ENCODE data around the gene DPPA5.
"Not testable (repeated sequence)": the region's sequence is repeated elsewhere in the genome, so short reads cannot be mapped to it uniquely, and the experiment has no call there.

The DPPA5 gene

DNA sequence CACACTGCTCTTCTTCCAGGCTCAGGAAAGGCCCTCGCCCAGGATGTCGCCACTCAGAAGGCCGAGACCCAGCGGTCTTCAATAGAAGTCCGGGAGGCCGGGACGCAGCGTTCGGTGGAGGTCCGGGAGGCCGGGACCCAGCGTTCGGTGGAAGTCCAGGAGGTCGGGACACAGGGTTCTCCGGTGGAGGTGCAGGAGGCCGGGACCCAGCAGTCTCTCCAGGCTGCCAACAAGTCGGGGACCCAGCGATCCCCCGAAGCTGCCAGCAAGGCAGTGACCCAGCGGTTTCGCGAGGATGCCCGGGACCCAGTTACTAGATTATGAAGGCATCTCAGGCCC lies 9.4 kb upstream of the DPPA5 start:
- DNase-seq, result no peak

DNA sequence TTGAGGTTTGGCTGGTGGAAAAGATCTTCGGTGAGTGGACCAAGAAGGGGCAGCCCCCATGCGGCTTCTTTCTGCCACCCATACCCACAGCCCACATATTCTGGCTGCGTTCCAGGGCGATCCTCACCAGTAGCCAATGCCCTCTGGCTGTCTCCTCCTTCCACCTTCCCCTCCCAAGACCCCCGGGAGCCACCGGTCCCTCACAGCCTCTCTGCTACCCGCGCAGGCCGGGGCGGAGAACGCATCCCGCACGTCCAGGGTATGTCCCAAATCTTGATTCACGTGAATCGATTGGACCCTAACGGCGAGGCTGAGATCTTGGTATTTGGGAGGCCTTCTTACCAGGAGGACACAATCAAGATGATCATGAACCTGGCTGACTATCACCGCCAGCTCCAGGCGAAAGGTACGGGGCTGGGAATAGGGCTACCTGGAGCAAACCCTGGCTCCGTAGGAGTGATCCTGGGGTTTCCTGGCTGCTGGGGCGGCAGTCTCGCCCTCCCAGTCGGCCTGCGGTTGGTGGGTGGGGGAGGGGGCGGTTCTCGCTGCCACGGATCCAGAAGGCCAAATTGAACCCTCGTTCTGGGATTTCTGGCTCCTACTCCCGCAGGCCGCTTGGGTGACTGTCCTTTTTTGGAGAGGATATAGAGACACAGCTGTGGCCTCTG lies 8.9 kb upstream of the DPPA5 start:
- no peak for DNase-seq

DNA sequence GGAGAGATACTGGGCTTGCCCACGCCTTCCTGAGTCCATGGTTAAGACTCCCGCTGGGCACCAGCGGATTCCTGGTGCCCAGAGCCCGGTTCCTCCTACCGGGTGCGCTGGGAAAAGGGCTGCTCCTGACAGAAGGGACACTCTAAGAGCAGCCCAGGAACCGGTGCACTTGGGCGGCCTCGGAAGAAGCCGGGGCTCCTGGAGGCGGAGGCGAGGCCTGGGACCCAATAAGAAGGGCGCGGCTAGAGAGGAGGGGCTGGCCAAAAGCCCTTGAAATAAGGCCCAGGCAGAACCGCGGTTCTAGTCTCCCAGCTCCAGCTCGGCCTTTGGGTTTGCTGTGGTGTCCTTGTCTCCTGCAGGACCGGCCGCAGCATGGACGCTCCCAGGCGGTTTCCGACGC lies 8.3 kb upstream of the DPPA5 start, which contains the start of gene KHDC3L:
Gene KHDC3L, plus strand, starts transcription at position 301 of the 400 bp plus-strand sequence. Its CDS starts 72 bp downstream, at position 373.
- no peak for DNase-seq

- DNase-seq, result no peak
Measured at GRCh38 chr6:73349311-73349710, 4.8 kb downstream of the DPPA5 start.

DNA sequence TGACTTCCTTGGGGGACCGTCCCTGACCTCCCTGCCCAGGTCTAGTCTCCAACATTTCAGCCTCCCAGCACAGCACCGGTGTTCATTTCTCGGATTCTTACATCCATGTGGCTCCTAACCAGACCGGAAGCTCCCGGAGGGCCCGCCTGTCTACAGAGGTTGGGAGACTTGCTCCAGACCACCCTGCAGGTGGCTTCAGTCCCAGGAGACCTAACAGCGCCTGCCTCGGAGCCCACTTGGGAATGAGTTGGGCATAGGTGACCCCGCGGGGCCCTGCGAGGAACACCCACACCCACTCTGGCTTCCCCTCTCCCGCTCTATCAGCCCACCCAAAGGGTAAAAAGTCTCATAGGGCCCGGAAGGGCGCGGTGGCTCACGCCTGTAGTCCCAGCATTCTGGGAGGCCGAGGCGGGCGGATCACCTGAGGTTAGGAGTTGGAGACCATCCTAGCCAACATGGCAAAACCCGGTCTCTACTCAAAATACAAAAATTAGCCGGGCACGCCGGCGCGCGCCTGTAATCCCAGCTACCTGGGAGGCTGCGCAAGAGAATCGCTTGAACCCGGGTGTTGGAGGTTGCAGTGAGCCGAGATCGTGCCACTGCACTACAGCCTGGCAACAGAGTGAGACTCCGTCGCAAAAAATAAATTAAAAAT lies 5.4 kb downstream of the DPPA5 start:
- no peak for DNase-seq

DNA sequence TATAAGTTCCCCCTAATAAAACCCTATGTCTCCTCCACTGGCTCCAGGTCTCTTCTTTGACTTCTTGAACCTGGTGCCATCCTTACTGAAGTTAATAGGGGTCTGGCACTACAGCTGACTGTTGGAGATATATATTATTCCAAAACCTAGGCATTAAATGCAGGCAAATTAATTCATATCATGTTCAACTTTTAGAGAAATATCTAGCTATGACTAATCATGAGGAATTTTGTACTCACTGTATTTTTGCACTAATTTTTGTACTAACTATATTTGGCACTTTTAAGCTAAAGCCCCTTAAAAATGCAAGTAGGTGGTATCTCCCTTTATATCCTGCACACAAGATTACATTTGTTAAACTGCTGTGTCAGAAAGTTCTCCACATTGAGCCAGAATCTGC lies 10.9 kb downstream of the DPPA5 start:
- no peak for DNase-seq

- no peak for DNase-seq
Measured at GRCh38 chr6:73342174-73342573, 11.9 kb downstream of the DPPA5 start.

DNA sequence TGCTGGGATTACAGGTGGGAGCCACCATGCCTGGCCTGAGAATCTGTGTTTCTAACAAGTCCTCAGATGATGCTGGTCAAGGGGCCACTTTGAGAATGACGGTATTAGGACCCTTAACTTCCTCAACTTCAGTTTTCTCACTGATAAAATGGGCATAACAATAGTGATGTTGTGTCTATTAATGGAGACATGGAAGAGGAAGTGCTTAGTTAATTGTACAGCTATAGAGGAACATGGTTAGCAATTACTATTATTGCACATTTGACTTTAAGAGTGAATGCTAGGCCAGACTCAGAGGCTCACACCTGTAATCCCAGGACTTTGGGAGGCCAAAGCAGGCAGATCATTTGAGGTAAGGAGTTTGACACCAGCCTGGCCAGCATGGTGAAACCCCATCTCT lies 12.7 kb downstream of the DPPA5 start:
- DNase-seq, result no peak

GRCh38 chr6:73340048-73340447 lies 14.0 kb downstream of the DPPA5 start:
- DNase-seq, result no peak

DNA sequence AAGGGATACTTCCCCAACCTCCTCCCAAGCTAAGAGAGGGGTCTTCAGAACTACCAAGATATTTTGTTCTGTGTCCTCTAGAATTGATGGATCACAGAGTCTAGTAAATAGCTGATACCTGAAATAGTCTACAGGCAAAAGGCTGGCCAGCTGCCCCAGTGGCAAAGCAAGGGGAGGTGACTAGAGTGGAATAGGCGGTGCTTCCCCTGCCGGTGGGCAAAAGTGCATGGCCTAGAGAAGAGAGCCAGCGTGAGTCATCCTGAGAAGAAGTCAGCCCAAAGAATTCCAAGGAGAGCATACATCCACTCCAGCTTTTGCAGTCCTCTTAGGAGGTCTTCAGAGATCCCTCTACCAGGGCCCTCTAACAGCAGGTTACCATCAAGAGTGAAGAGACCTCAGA lies 14.7 kb downstream of the DPPA5 start:
- no peak for DNase-seq

DNA sequence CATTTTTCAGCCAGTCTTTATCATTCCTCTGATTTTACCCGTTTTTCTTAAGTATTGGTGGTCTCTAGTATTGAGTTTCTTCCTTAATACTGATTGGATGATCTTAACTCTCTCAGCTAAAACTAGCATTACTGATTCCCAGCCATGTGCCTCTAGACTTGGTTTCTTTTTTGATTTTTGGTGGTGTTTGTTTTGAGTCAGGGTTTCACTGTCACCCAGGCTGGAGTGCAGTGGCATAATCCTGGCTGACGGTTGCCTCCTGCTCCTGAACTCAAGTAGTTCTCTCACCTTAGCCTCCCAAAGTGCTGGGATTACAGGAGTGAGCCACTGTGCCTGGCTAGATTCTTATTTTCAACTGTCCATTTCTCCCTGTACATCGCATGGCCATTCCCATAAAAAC lies 24.9 kb downstream of the DPPA5 start:
- DNase-seq, result no peak

- DNase-seq, result no peak
Measured at GRCh38 chr6:73328790-73329189, 25.3 kb downstream of the DPPA5 start.

DNA sequence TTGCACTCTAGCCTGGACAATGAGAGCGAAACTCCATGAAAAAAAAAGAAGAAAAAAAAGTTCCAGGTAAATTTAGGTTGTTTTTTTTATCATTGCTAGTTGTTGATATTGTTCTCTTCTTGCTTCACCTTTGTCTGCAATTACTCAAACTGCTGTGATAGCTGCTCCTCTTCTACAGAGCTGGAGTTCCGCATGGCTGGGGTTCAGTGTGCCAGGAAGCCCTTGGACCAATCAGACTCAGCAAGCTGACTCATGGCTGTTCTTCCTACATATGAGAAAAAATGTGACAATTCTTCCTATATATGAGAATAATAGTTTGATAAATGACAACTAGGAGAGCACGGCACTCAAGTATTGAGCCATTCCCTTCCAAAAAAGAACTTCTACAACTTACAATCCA lies 28.4 kb downstream of the DPPA5 start:
- DNase-seq, result no peak

- DNase-seq, result no peak
Measured at GRCh38 chr6:73323323-73323722, 30.8 kb downstream of the DPPA5 start.

DNA sequence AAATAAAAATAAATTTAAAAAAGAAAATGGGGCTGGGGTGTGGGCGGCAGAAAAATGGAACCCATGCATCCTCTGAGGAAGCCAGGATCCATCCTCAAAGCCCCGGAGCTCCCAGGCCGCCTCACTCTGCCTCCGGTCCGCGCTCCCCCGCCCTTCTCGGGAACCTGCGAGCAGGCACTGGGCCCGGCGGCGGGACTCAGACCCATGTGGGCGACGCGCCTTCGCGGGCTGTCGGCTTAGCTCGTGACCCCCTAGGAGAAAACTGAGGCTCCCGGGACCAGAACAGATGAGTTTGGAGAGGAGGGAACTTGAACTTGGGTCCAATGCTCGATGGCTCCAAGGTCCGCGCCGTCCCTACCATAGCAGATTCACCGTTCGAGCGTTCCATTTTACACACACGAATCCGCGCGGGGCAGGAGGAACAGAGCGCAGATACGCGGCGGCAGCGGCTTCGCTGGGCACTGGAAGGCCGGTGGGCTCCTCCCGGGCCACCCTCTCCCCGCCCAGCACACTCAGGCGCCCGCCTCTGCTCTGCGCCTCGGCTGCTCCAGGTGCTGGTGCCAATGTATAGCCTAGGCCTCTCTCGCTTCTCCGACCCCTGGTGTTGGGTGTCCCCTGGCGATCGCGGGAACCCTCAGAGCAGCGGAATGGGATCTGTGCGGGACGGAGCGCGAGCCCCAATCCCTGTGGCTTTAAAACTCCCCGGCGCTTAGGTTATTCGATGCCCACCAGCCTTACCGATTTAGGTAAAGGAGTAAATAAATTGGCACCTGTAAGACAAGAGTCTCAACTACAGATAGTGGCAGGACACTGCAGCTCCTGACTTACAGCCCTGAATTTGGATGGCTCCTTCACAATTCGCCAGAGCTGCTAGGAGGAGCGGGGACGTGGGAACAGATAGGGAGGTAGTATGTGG lies 39.2 kb downstream of the DPPA5 start:
- DNase-seq, result no peak

DNA sequence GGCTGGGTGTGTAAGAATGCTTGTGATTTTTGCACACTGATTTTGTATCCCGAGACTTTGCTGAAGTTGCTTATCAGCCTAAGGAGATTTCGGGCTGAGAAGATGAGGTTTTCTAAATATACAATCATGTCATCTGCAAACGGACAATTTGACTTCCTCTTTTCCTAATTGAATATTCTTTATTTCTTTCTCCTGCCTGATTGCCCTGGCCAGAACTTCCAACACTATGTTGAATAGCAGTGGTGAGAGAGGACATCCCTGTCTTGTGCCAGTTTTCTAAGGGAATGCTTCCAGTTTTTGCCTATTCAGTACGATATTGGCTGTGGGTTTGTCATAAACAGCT lies 43.6 kb downstream of the DPPA5 start:
- not testable (repeated sequence) for DNase-seq

- DNase-seq, result peak; percentile 25
Measured at GRCh38 chr6:73309785-73310502, 44.1 kb downstream of the DPPA5 start.

DNA sequence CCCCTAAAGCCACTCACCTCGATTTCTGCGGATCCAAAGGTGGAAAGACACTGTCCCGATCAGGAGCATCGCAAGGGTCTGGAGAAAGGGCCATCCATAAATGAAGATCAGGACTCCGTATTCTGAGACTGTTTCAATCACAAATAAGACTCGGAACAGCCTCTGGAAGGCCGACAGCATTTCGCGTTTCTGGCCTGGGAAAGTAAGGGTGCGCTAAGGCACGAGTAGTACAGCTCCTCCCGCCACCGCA lies 44.6 kb downstream of the DPPA5 start:
- DNase-seq, result no peak

- DNase-seq, result no peak
Measured at GRCh38 chr6:73308712-73309534, 45.2 kb downstream of the DPPA5 start.

DNA sequence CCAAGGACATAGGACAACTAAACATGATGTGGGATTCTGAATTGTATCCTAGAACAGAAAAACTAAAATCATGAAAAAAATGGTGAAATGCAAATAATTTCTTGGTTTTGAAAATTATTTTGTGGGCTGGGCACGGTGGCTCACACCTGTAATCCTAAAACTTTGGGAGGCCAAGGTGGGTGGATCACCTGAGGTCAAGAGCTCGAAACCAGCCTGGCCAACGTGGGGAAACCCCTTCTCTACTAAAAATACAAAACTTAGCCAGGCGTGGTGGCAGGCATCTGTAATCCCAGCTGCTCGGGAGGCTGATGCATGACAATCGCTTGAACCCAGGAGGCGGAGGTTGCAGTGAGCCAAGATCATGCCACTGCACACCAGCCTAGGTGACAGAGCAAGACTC lies 50.3 kb downstream of the DPPA5 start:
- DNase-seq, result not testable (repeated sequence)
